Coronary artery (tissue), 2 donors: ENCODE results near the gene TMEM43.
"Not testable (repeated sequence)": the region's sequence is repeated elsewhere in the genome, so short reads cannot be mapped to it uniquely, and the experiment has no call there.

Experiments
- DNase-seq: peaks from one replicate; pipeline ENCODE4 v3.0.0-alpha.2; 2017; ENCODE audit warnings: low spot score
- H3K27ac ChIP-seq, 2 donors: fragments of 200-600 bp; sonication (generic); one replicate each; pipeline ENCODE4 v1.5.1; 2016 to 2019
- H3K4me3 ChIP-seq: fragments of 200-600 bp; sonication (generic); 2 replicates; pipeline ENCODE4 v1.5.1; 2016; ENCODE audit warnings: mild to moderate bottlenecking, moderate library complexity
- CTCF ChIP-seq: fragments of 200-600 bp; sonication (generic); IDR thresholded peaks from one replicate; pipeline ENCODE4 v1.5.1; 2019; ENCODE audit warnings: antibody characterized with exemption

Gene TMEM43

GRCh38 chr3:14096742-14097141 is 28.1 kb upstream of the TMEM43 start:
- no peak for TF ChIP-seq CTCF
- H3K27ac ChIP-seq: no peak overlapping the region
- H3K4me3 ChIP-seq: no peak overlapping the region
- no peak for DNase-seq

- no peak overlapping the region for H3K4me3 ChIP-seq
- DNase-seq: no peak
- TF ChIP-seq CTCF: no peak
- no peak overlapping the region for H3K27ac ChIP-seq
Measured at GRCh38 chr3:14097616-14098391, 27.0 kb upstream of the TMEM43 start.

DNA sequence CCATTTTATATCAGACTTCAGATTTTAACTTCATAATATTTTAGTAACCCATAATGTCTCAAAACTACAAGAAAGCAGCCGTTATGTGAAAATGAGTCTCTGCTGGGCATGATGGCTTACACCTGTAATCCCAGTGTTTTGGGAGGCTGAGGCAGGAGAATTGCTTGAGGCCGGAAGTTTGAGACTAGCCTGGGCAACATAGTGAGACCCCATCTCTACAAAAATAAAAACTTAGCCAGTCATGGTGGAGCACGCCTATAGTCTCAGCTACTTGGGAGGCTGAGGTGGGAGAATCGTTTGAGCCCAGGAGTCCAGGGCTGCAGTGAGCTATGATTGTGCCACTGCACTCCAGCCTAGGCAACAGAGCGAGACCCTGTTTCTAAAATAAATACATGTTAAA is 15.0 kb upstream of the TMEM43 start:
- DNase-seq, H3K27ac ChIP-seq, H3K4me3 ChIP-seq: not testable (repeated sequence)

DNA sequence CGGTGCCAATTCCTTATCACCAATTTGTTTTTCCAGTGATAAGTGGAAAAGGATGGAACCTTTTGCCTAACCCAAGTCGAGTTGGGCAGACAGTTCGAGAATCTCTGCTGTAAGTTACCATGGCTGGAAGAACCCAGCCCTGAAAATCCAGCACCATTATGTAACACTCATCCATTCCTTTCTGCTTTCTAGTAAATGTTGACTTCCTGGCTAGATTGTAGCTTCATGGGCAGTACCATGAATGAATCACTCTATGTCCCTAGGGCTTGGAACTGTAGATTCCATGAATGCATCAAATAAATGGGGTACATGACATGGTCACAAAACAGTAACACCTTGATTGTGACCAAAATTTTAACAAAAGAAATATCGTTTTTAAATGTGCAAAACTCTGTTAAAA is 14.2 kb upstream of the TMEM43 start:
- no peak for TF ChIP-seq CTCF
- no peak overlapping the region for H3K27ac ChIP-seq
- DNase-seq: no peak
- H3K4me3 ChIP-seq: no peak overlapping the region

DNA sequence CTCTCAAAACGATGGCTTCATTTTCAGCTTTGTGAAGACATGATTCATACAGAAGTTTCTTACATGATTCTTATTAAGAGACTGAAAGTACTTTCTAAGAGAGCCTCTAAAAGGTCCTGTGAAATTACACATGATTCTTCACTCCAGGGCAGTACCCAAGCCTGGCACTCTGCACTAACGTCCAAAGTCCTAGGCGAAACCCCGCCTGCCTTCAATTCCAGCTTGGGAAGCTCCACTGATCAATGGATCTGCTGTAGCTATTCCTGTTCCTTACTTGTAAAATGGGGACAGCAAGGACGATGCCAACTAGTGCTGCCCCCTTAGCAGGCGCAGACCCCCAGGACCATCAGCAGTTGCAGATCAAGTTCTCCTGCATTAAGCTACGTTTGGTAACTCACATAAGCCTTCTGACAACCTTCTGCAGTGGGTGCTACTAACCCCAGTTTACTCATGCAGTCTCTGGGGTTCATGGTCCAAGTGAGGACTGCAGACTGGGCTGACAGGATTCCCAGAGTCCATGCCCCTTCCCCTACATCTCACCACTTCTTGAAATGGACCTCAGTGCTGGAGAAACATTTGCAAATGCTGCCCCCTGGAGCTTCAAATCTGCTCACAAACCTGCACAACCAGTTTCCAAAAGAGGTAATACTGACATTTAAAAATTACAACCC is 10.8 kb upstream of the TMEM43 start:
- no peak for TF ChIP-seq CTCF
- no peak for DNase-seq
- H3K27ac ChIP-seq: no peak overlapping the region

DNA sequence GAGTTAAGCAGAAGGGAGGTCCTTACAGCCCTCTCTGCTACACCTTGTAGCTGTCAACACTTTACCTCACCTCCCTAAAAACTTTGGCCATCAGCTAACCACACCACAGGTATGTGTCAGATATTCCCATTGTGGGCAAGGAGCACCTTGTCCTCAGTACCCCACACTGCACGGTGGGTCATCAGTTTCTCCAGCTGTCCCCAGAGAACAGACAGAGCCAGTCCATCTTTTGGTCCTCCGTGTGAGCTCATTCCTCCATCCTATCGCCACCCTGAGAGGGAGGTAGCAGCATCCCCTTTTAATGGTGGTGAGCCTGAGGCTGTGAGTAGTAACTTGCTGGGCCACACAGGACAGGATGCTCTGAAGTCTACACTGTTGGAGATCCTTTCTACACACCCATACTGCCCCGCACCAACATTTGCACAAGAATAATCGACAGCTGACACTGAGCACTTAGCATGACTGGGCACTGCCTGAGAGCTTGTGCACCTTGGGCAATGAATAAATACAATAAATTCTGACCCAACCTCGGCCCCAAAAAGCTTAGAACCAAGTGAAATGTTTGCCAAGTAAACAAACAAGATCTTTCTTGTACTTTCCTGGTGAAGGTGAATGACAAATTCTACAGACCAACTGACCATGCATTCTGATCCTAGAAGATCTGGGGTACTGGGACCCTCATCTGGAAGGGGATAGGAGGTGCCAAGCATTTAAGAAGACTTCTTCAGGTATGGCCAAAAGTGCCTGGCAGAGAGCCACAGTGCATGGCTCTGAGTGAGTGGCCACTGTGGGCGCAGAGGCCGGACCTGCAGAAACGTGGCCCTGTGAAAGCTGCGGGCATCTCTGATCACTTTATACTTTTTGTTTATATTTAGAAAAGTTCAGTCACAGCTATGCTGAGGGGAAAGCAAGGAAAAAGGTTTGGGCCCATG is 7.1 kb upstream of the TMEM43 start:
- DNase-seq: no peak
- TF ChIP-seq CTCF: no peak
- no peak overlapping the region for H3K4me3 ChIP-seq
- H3K27ac ChIP-seq: no peak overlapping the region

More for the DNA sequence above, 10.8 kb upstream of the TMEM43 start:
- H3K4me3 ChIP-seq: no peak overlapping the region
